Measurements from ENCODE around the gene CPNE1.

DNA sequence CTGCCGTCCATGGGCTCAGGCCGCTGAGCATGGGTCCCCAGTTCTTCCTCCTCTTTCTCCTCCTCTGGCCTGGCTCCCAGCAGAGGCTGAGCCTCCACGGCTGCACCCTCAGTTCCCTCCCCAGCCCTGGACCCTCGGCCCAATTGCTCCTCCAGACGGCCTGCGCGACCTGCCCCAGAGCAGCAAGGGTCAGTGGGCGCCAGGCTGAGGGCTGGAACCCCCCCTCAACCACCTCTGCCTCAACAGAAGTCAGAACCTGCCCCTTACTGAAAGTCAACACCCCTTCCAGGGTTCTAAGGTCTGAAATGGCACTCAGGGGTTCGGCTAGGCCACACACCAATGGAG, 65.0 kb downstream of the CPNE1 start:
- TF ChIP-seq, protein P1, sequence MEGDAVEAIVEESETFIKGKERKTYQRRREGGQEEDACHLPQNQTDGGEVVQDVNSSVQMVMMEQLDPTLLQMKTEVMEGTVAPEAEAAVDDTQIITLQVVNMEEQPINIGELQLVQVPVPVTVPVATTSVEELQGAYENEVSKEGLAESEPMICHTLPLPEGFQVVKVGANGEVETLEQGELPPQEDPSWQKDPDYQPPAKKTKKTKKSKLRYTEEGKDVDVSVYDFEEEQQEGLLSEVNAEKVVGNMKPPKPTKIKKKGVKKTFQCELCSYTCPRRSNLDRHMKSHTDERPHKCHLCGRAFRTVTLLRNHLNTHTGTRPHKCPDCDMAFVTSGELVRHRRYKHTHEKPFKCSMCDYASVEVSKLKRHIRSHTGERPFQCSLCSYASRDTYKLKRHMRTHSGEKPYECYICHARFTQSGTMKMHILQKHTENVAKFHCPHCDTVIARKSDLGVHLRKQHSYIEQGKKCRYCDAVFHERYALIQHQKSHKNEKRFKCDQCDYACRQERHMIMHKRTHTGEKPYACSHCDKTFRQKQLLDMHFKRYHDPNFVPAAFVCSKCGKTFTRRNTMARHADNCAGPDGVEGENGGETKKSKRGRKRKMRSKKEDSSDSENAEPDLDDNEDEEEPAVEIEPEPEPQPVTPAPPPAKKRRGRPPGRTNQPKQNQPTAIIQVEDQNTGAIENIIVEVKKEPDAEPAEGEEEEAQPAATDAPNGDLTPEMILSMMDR (IDR thresholded peaks at IDR 0.05 in 2 of 3, conservative IDR thresholded peaks at IDR 0.05 in 1 of 3; ENCODE audit: control insufficient read depth in 2 of 3, extremely low read depth in 1 of 3, insufficient read depth in 1 of 3, low read depth in 3 of 3, low read length in 3 of 3): no peak
- TF ChIP-seq EZH2 (IDR thresholded peaks at IDR 0.05; ENCODE audit: borderline replicate concordance, control insufficient read depth, low read depth, low read length) (no peak), POLR2AphosphoS5 (IDR thresholded peaks at IDR 0.05; ENCODE audit: low read length) (no peak), CEBPB (IDR thresholded peaks at IDR 0.05; ENCODE audit: borderline replicate concordance in 1 of 2, low read depth in 2 of 2, low read length in 2 of 2) (no peak), EP300 (IDR thresholded peaks at IDR 0.05; ENCODE audit: borderline replicate concordance in 1 of 2, control insufficient read depth in 1 of 2, low read depth in 2 of 2, low read length in 2 of 2) (no peak), BMI1 (IDR thresholded peaks at IDR 0.05; ENCODE audit: borderline replicate concordance) (no peak), RAD21 (IDR thresholded peaks at IDR 0.05; ENCODE audit: insufficient read depth, low read depth, low read length) (no peak), FOXK2 (IDR thresholded peaks at IDR 0.05) (no peak), SREBF2 (IDR thresholded peaks at IDR 0.05; ENCODE audit: low read length) (no peak), CHD1 (IDR thresholded peaks at IDR 0.05; ENCODE audit: low read depth, low read length) (no peak), CBX3 (IDR thresholded peaks at IDR 0.05; ENCODE audit: borderline replicate concordance, low read depth) (no peak), CHD2 (IDR thresholded peaks at IDR 0.05; ENCODE audit: borderline replicate concordance, low read depth, low read length) (no peak)
- TF ChIP-seq, protein P2, sequence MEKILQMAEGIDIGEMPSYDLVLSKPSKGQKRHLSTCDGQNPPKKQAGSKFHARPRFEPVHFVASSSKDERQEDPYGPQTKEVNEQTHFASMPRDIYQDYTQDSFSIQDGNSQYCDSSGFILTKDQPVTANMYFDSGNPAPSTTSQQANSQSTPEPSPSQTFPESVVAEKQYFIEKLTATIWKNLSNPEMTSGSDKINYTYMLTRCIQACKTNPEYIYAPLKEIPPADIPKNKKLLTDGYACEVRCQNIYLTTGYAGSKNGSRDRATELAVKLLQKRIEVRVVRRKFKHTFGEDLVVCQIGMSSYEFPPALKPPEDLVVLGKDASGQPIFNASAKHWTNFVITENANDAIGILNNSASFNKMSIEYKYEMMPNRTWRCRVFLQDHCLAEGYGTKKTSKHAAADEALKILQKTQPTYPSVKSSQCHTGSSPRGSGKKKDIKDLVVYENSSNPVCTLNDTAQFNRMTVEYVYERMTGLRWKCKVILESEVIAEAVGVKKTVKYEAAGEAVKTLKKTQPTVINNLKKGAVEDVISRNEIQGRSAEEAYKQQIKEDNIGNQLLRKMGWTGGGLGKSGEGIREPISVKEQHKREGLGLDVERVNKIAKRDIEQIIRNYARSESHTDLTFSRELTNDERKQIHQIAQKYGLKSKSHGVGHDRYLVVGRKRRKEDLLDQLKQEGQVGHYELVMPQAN (conservative IDR thresholded peaks at IDR 0.05): no peak

Data from GM12878 (cell line).